HG02571 (cell line): ENCODE results near the gene ROBO2.

Experiments used
- ATAC-seq: cut with Tn5 transposase; IDR thresholded peaks from one replicate; pipeline ENCODE4 v1.9.1; 2021; ENCODE audit warnings: mild to moderate bottlenecking, moderate library complexity; ENCODE audit not compliant: unreplicated experiment

ROBO2 gene

DNA sequence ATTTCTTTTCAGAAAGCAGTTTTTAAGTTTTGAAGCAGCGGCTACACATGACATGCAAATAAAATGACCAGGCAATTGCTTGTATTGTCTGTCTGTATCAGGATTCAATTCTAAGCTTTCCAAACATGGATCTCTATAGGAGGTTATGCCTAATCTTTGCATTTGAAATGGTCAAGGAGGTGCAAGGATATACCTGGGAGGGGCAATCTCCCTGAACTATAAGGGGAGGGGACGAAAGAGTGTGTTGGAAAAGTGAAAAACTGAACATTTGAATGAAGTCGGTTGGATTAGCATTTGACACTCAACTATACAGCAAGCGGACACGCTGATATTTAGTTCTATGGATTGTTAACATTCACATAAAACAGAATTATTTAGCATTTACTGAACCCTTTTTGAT lies 11.7 kb downstream of the ROBO2 start:
- ATAC-seq: no peak

- no peak for ATAC-seq
Measured at GRCh38 chr3:77052051-77052501, 12.2 kb downstream of the ROBO2 start.

- no peak for ATAC-seq
Measured at GRCh38 chr3:77052733-77053670, 13.1 kb downstream of the ROBO2 start.

DNA sequence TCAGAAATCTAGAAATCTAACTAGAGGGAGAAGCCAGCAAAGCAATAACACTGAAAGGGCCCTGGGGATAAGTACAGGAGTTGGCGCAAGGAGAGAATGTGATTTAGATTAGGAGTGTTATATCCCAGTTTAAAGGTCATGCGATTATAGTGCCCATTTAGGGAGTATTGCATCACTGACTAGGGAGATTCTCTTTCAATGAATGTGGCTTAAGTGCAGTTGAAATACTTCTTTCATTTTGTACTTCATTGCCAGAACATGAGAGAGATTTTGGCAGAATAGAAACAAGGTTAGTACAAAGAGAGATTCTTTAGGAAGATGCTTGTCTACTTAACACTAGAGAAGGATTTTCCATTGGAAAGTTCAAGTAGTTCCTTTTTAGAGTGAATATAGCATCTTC lies 13.9 kb downstream of the ROBO2 start:
- no peak for ATAC-seq

DNA sequence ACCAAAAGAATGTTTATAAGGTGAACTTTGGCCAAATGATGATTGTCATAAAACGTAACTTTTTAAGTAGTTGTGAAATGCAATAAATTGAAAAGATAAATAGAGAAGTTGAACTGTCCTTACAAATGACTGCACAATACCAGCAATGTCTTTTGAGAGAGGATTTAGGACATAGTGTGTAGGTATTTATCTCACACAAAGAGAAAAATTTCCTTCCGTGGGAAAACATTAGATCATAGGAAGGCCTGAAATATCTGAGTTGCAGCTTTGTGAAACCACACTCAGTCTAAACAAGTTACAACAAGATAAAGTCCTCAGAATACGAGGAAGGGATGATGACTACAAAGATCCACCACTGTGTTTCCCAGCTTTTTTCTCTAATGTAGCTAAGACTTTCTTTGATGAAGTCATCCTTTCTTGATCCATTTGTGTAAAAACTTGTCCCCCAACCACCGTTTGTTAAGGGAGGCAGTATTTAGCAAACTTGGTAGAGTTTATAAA lies 16.0 kb downstream of the ROBO2 start:
- ATAC-seq: no peak

DNA sequence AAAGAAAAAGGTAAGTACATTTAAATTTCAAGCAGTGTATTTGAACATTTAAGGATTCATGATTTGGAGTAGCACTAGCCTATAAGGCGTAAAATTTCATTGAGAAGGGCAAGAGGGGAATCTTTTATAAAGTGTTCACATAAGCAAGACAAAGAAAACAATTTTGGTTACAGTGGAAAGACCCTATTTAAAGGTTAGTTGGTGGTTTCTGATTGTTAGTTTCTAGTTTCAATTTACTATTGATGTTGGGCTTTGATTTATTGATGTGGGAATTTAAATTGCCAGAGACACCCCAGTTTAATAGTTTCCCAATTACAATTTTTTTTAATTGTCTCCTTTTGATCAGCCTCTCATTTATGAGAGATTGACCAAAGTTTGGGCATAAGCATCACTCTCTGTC lies 19.5 kb downstream of the ROBO2 start:
- ATAC-seq: no peak

- no peak for ATAC-seq
Measured at GRCh38 chr3:77063423-77063822, 23.5 kb downstream of the ROBO2 start.

DNA sequence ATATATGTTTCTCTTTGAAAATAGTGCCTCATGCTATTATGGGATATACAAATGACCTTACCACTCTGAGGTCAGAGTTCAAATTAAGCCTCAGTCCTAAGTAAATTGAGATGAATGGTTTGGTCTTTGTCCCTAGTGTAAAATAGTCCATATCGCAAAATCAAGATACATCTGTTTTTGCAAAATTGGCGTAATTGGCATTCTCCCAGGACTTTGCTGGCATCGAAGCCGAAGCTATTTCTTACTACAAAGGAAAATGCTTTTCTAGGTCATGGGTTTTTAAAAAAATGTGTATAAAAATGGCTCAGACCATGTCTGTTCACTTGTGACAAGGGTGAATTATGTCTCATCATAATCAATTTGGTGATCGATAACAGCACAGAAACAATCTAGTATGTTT lies 25.9 kb downstream of the ROBO2 start:
- no peak for ATAC-seq

GRCh38 chr3:77066829-77067228 lies 26.9 kb downstream of the ROBO2 start:
- no peak for ATAC-seq

GRCh38 chr3:77068808-77069207 lies 28.9 kb downstream of the ROBO2 start:
- ATAC-seq: no peak

DNA sequence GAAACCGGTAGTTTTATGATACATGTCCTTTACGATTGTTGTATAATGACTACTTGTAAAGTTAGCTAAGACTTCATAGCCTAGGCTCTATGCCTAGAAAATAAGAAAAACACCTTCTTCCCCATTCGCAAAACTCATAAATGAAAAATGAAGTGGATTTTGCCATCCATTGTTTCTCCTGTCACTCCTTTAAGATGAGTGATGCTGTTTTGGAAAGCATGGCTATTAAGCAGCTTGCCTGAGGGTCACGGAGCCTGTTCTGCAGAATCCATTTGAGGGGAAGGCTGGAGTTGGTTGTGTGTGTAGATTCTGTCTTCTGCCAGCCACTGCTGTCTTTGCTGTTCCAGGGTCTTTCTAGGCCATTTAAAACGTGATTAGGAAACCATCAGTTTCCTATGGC lies 31.5 kb downstream of the ROBO2 start:
- ATAC-seq: no peak

DNA sequence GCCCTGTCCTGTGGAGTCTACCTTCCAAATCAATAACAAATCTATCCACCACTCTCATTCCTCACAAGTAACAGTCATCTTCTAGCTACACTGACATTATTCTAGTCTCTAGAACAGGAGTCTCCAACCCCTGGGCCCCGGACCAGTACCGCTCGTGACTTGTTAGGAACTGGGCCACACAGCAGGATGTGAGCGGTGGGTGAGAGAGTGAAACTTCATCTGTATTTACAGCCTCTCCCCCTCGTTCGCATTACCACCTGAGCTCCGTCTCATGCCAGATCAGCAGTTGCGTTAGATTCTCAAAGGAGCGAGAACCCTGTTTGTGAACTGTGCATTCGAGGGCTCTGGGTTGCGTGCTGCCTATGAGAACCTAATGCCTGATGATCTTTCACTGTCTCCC lies 31.9 kb downstream of the ROBO2 start:
- ATAC-seq: no peak

- ATAC-seq: no peak
Measured at GRCh38 chr3:77072232-77072631, 32.3 kb downstream of the ROBO2 start.

DNA sequence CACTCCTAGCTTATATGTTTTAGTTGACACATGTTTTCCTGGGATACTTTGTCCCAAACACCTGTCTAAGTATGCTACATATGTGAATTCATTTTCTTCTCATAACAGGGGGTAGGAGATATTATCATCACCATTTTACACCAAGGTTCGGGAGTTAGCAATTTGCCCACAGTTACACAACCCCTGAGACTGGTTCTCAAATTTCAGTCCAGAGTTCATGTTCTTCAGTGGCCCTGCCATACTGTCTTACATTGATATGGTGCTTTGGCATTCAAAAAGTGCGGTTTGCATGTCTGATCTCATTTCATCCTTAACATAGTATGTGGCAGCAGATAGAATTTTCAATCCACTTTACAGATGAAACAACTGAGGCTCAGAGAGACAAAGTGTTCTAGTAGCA lies 38.4 kb downstream of the ROBO2 start:
- ATAC-seq: no peak

- ATAC-seq: no peak
Measured at GRCh38 chr3:77079988-77080610, 40.2 kb downstream of the ROBO2 start.

GRCh38 chr3:77081240-77081661 lies 41.4 kb downstream of the ROBO2 start:
- no peak for ATAC-seq

DNA sequence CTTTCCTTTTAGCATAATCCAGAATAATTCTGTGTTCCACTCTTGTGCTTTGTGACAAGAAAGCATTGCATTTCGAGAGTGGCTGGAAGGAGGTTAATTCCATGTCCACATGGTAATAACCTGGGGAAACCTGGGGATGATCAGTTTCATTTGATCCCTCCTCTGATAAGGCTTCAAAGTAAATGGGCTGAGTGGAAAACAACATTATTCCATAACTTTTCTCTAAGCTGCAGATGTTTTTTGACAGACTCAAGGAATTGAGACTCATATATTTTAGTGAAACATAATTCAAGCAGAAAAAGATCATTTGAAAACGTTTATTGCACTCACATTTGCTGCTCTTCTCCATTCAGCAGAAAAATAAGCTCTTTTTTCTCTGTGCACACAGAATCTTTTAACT lies 44.6 kb downstream of the ROBO2 start:
- no peak for ATAC-seq

DNA sequence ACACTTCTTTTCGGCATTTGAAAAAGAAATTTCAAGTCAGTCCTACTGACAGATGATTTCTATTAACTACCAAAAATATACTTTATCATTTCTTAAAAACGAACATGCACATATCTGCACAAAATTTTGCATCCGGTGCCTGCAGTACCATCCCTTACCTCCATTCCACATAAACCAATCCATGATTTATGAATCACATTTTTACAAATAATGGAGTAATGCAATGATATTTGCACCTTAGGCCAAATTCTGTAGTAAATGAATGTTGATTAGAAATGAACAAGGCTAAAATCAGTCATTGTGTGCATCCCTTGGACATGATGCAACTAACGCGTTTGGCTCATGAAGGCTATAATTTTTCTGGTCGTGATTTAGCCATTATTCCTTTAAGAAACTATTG lies 46.5 kb downstream of the ROBO2 start:
- ATAC-seq: no peak

- no peak for ATAC-seq
Measured at GRCh38 chr3:77091809-77092208, 51.9 kb downstream of the ROBO2 start.

DNA sequence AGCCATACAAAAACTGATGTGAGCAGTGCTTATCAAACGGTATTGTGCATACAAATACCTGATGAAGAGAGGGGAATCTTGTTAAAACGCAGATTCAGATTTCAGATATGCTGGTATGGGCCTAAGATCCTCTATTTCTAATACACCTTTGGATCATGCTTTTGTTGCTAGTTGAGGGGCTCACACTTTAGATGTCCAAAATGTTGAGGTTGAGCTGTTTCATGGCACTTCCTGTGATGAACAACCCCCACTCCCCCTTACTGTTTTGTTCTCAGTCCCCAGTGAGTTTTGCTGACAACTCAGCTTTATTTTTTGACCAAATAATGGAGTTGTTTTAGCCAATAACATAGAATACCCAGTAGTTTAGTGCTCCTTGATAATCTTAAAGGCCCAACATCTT lies 53.2 kb downstream of the ROBO2 start:
- no peak for ATAC-seq

DNA sequence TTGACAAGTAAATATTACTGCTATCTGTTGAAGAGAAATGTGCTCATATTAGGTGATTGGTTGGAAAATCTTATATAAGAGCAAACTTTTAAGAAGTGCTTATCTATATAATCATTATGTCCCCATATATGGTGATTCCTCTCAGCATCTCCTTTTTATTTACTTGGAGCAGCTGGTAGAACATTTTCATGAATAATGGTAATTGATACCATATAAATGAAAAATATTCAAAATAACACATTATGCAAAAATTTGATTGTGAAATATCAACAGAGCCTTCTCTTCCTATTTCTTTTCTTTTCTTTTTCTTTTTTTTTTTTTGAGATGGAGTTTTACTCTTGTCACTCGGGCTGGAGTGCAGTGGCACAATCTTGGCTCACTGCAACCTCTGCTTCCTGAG lies 56.2 kb downstream of the ROBO2 start:
- ATAC-seq: no peak
